Retinal pigment epithelial cell (primary cell): ENCODE data around the gene BMERB1.

ENCODE experiments used
- DNase-seq: peaks from one replicate; pipeline ENCODE4 v3.0.0-alpha.2; 2010; ENCODE audit warnings: low read depth
- H3K4me3 ChIP-seq: 2 replicates; pipeline ENCODE4 v1.5.1; 2011; ENCODE audit warnings: mild to moderate bottlenecking, low read length, control low read depth, moderate library complexity
- CTCF ChIP-seq: conservative IDR thresholded peaks from 2 replicates; pipeline ENCODE4 v1.5.1; 2011; ENCODE audit warnings: low read depth, low read length, control low read depth, inconsistent platforms

Gene BMERB1

GRCh38 chr16:15609286-15609649 is 174.9 kb downstream of the BMERB1 start:
- no peak overlapping the region for H3K4me3 ChIP-seq
- no peak for DNase-seq
- no peak for TF ChIP-seq CTCF

DNA sequence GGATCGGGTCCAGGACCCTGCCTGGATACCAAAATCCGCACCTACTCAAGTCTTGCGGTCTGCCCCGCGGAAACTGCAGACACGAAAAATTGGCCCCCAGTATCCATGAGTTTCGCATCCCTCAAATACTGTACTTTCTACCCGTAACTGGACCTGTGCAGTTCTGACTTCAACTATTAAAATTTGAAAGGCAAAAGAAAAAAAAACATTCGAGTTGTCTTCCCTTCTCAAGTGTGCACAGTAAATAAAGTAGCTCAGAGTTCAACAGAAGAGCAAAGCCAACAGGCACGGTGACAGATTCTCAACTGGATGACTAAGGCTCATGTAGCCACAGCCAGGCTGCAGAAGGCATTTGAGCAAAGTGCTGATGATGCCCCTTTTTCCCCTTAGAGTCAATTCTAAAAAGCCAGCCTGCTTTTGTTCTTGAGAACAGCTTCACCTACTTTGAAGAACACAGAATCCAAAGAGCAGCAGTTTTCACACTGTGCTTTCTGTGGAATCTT is 176.0 kb downstream of the BMERB1 start:
- TF ChIP-seq CTCF = no peak
- DNase-seq = no peak
- H3K4me3 ChIP-seq = no peak overlapping the region

DNA sequence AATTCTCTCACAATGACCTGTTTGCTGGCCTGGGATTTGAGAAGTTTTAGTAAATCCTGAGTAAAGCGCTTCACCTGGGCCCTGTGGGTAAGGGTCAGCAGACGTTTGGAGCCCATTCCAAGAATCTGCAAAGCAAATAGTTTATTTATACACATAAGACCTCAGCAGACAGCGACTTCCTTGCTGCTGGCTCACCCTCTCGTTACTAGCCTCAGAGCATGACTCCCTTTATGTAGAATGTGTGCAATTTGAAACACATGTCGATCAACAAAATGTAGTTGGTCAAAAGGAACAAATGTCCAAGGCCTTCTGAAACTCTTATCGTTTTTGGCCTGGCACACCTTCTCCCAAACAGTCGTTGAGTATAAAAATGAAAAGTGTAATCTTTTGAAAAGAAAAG is 177.2 kb downstream of the BMERB1 start:
- no peak for TF ChIP-seq CTCF
- H3K4me3 ChIP-seq = no peak overlapping the region
- DNase-seq = no peak

GRCh38 chr16:15613676-15614075 is 179.3 kb downstream of the BMERB1 start:
- H3K4me3 ChIP-seq = no peak overlapping the region
- no peak for TF ChIP-seq CTCF
- no peak for DNase-seq

- no peak overlapping the region for H3K4me3 ChIP-seq
- no peak for TF ChIP-seq CTCF
- DNase-seq = no peak
Observed at GRCh38 chr16:15616012-15616411, 181.6 kb downstream of the BMERB1 start.

- H3K4me3 ChIP-seq = no peak overlapping the region
- TF ChIP-seq CTCF = no peak
- no peak for DNase-seq
Observed at GRCh38 chr16:15616475-15617165, 182.2 kb downstream of the BMERB1 start.

GRCh38 chr16:15617901-15618300 is 183.5 kb downstream of the BMERB1 start:
- no peak for TF ChIP-seq CTCF
- H3K4me3 ChIP-seq = no peak overlapping the region
- DNase-seq = no peak
